LNCaP clone FGC (cell line): ENCODE measurements around the gene THAP7.
A peak's percentile ranks its signal among the peaks of the same experiment; 100 is the strongest.
"Not testable (repeated sequence)": the region's sequence is repeated elsewhere in the genome, so short reads cannot be mapped to it uniquely, and the experiment has no call there.

Experiments
- DNase-seq: peaks from one replicate; pipeline ENCODE4 v3.0.0-alpha.2; 2011; ENCODE audit warnings: low read depth
- H3K4me3 ChIP-seq: 2 replicates; pipeline ENCODE4 v1.5.1; 2011; ENCODE audit warnings: mild to moderate bottlenecking, low read depth, low read length, control low read depth
- CTCF ChIP-seq: IDR thresholded peaks from 2 replicates; pipeline ENCODE4 v1.5.1; 2012; ENCODE audit warnings: mild to moderate bottlenecking; ENCODE audit not compliant: control insufficient read depth, insufficient read depth; ENCODE audit errors: extremely low read depth

The THAP7 gene

DNA sequence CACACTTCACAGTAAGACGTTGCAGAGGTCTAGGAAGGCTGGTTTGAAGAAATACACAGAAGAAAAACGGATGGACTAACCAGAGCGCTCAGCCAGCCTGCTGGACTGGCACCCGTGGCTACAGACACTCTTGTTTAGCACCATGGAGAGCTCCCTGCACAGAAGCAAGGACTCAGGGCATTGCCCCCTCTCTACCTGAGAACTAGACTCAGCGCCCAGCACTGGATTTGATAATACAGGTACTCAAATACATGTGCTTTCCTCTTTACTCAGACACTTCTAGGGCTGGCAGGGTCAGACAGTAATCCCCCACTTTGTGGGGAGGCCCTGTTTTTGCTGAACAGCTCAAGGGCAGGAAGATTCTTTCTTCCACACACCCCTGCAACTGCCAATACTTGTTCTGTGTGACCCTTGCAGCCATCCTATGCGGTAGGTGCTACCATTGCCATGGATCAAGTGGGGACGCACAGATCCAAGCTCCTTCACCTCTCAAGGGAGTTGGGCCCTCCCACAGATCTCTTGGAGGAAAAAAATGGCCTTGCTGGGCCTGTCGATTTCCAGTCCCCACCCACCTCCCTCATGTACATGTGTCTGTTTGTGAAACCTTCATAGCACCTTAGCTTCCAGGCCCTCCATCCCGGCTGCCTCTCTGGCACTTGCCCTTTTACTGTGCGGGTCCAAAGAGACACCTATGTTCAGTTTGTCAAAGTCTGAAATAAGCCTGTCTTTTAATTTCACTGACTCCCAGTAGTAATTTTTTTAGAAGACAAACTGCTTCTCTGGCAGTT, 7.9 kb upstream of the THAP7 start:
- TF ChIP-seq CTCF = no peak
- no peak overlapping the region for H3K4me3 ChIP-seq
- peak; percentile 41 for DNase-seq

GRCh38 chr22:21009208-21009607, 7.3 kb upstream of the THAP7 start:
- H3K4me3 ChIP-seq, DNase-seq: not testable (repeated sequence)

DNA sequence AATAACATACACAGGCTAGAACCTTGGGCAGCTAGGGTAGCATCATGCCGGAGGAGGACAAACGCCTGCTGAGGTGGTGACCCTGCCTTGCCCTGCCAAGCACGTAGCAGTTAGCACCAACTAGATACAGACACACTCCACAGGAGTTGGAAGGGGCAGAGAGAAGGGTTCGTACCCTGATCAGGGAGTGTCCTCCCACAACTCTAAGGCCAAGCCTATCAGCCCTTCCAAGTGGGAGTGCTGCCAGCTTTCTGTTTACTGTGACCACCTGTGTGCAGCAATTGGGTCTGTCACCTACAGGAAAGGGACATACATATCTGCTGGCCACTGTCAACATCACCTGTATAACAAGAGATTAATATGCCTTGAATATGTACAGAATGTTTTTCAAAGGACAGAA, 1.9 kb upstream of the THAP7 start:
- no peak overlapping the region for H3K4me3 ChIP-seq
- DNase-seq = no peak
- no peak for TF ChIP-seq CTCF

DNA sequence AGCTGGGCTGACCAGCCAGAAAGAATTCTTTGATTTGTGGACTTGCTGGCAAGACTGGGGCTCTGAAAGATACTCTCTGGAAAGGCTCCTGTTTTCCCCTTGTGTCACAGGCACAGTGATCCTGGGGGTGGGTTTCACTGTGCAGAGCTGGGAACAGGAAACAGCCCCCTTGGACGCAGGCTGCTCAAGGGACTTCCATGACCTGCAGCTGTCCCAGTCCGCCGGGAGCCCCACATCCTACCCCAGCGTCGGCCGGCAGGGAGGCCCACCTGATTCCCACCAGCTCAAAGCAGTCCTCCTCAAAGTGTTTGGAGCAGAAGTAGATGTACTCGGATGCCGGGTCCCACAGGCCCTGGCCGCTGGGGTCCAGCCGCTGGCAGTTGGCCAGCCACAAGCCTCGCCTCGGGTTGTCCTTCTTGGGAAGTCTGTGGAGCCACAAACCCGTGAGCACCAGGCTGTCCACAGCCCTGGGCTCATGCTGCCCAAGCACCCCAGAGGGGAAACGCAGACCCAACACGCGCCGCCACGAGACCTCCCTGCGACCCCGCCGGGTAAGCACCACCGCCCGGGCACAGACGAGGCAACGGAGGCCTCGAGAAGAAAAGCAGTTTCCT, 824 bp downstream of the THAP7 start:
- no peak for DNase-seq
- TF ChIP-seq CTCF = no peak
- H3K4me3 ChIP-seq = peak overlapping the region; percentile 84

DNA sequence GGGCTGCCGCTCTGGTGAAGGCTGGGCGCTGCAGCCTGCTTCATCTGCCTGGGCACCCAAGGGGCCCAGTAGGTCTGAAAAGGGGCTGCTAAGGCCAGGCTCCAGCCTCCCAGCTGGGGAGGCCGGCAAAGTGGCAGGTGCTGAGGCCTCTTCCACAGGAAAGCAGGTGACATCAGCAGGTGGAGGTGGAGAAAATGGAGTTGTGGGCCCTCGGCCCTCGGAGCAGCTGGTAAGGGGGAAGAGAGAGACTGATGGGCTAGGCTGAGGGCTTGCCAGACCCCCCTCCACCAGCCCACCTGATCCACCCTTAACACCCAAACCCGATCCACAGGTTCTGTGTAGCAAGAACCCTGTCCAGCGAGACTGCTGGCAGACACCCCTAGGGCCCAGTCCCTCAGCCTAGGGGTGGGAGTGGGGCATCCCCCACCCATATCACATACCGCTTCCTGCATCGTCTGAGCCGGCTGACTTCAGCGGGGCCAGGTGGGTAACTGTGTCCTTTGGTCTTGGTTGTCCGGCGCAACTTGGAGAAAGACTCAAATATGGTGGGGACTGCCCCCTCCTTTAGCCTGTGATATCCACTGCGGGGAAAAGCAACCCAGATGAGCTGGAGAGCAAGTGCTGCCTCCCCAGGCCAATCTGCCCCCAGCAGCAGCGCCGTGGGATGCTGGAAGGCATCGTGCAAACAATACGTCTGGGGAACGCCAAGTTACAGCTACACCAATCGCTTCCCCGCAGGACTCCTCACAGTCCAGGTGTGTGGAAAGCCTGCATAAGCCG, 1.5 kb downstream of the THAP7 start:
- DNase-seq = peak; percentile 8
- TF ChIP-seq CTCF = no peak
- peak overlapping the region; percentile 84 for H3K4me3 ChIP-seq

GRCh38 chr22:20999350-21000206, 2.3 kb downstream of the THAP7 start:
- DNase-seq = no peak
- no peak overlapping the region for H3K4me3 ChIP-seq
- no peak for TF ChIP-seq CTCF
